A549 (cell line): ENCODE measurements around the gene TMEM238. TPM values are rescaled to one million over a fixed set of nuclear protein-coding genes. Genes with fewer than 3 reads are reported as not detected.
A peak's percentile ranks its signal among the peaks of the same experiment; 100 is the strongest.

Experiments used
- ATAC-seq, 2 experiments: fragments of 200-7000 bp in 1 of 2; fragments of >200 bp in 1 of 2; cut with Nextera tagmentation in 1 of 2; cut with Tn5 transposase in 1 of 2; 3 replicates each; pipeline versions ENCODE4 v1.8.0 to v1.9.1; 2018 to 2020; ENCODE audit warnings: mild to moderate bottlenecking in 1 of 2, moderate library complexity in 1 of 2
- CTCF ChIA-PET: fragments of 300-600 bp; sonication (Branson Sonifier 250); formaldehyde crosslinking; extraction: SDS; loops from one replicate; lab custom pipeline; 2021; ENCODE audit warnings: antibody characterized with exemption, inconsistent platforms; lab: Yijun Ruan, JAX
- POLR2A ChIA-PET: fragments of 350-600 bp; formaldehyde crosslinking; extraction: SDS; loops from one replicate; lab custom pipeline; 2021; ENCODE audit warnings: antibody characterized with exemption, inconsistent platforms; lab: Yijun Ruan, JAX
- DNase-seq, 2 experiments: peaks; one replicate each; pipeline versions ENCODE4 v3.0.0 to v3.0.0-alpha.2; 2011 to 2016; ENCODE audit warnings: low read depth in 1 of 2, low spot score in 1 of 2
- FAIRE-seq: peaks from 2 replicates; lab custom pipeline; 2011; peaks lifted over from hg19 to GRCh38; lab: Jason Lieb, UNC
- H3K27ac ChIP-seq, 2 experiments: fragments of >200 bp; sonication (Bioruptor Twin); formaldehyde crosslinking; 3 replicates each; pipeline ENCODE4 v1.5.1; 2016 to 2017
- H3K4me1 ChIP-seq: fragments of >200 bp; sonication (Bioruptor Twin); formaldehyde crosslinking; 3 replicates; pipeline ENCODE4 v1.6.1; 2016
- H3K4me2 ChIP-seq: fragments of >200 bp; sonication (Bioruptor Twin); formaldehyde crosslinking; 3 replicates; pipeline ENCODE4 v1.6.1; 2016
- H3K4me3 ChIP-seq: fragments of >200 bp; sonication (Bioruptor Twin); formaldehyde crosslinking; 3 replicates; pipeline ENCODE4 v1.5.1; 2016
- H3K9me3 ChIP-seq: fragments of >200 bp; sonication (Bioruptor Twin); formaldehyde crosslinking; 3 replicates; pipeline ENCODE4 v1.6.1; 2016
- ATOH8 ChIP-seq: fragments of 250-450 bp; sonication (Bioruptor Pico); IDR thresholded peaks from 2 replicates; pipeline ENCODE4 v1.5.0; 2020; ENCODE audit warnings: low read depth, mild to moderate bottlenecking, moderate library complexity
- BCL3 ChIP-seq: fragments of >200 bp; sonication (Bioruptor Twin); formaldehyde crosslinking; IDR thresholded peaks from 3 replicates; pipeline ENCODE4 v1.6.1; 2016
- CBX8 ChIP-seq: fragments of 200-600 bp; sonication (generic); IDR thresholded peaks from 2 replicates; pipeline ENCODE4 v1.6.1; 2016
- CHD4 ChIP-seq: fragments of 200-600 bp; sonication (generic); IDR thresholded peaks from 2 replicates; pipeline ENCODE4 v1.6.1; 2016; ENCODE audit warnings: antibody characterized with exemption, mild to moderate bottlenecking, borderline replicate concordance
- EP300 ChIP-seq, 2 experiments: fragments of >200 bp; sonication (Bioruptor Twin); formaldehyde crosslinking; IDR thresholded peaks; 2 replicates in 1 of 2; 3 replicates in 1 of 2; pipeline ENCODE4 v1.6.1; 2016 to 2017
- FOSB ChIP-seq: fragments of 250-450 bp; sonication (Bioruptor Pico); IDR thresholded peaks from 2 replicates; pipeline ENCODE4 v1.5.0; 2020; ENCODE audit warnings: mild to moderate bottlenecking, moderate library complexity
- FOSL2 ChIP-seq, 2 experiments: fragments of 450-650 bp in 1 of 2; fragments of >200 bp in 1 of 2; sonication (Bioruptor Twin) in 1 of 2; formaldehyde crosslinking; IDR thresholded peaks; 2 replicates each; pipeline versions ENCODE4 v1.5.0 to v1.6.1; 2016 to 2020; ENCODE audit warnings: mild to moderate bottlenecking in 1 of 2, moderate library complexity in 1 of 2
- GATA3 ChIP-seq: IDR thresholded peaks from 2 replicates; pipeline ENCODE4 v1.6.1; 2012; ENCODE audit warnings: borderline replicate concordance
- HEYL ChIP-seq: fragments of 250-450 bp; sonication (Bioruptor Pico); IDR thresholded peaks from 2 replicates; pipeline ENCODE4 v1.8.0; 2021; ENCODE audit warnings: mild to moderate bottlenecking, moderate library complexity
- HOXA7 ChIP-seq: fragments of 250-450 bp; sonication (Bioruptor Pico); IDR thresholded peaks from 2 replicates; pipeline ENCODE4 v1.5.0; 2020; ENCODE audit warnings: mild to moderate bottlenecking, moderate library complexity
- HOXB13 ChIP-seq: fragments of 250-450 bp; sonication (Bioruptor Pico); IDR thresholded peaks from 2 replicates; pipeline ENCODE4 v1.5.0; 2020; ENCODE audit warnings: low read depth, mild to moderate bottlenecking, moderate library complexity
- JUN ChIP-seq, 2 experiments: fragments of >200 bp; sonication (Bioruptor Twin); formaldehyde crosslinking; IDR thresholded peaks; 2 replicates in 1 of 2; 3 replicates in 1 of 2; pipeline ENCODE4 v1.6.1; 2016 to 2017
- JUNB ChIP-seq: fragments of >200 bp; sonication (Bioruptor Twin); formaldehyde crosslinking; IDR thresholded peaks from 2 replicates; pipeline ENCODE4 v1.6.1; 2016
- KDM1A ChIP-seq: fragments of 200-600 bp; sonication (generic); IDR thresholded peaks from 2 replicates; pipeline ENCODE4 v1.6.1; 2016; ENCODE audit warnings: low read depth, mild to moderate bottlenecking
- KDM5A ChIP-seq: fragments of 200-600 bp; sonication (generic); IDR thresholded peaks from 2 replicates; pipeline ENCODE4 v1.6.1; 2016; ENCODE audit warnings: antibody characterized with exemption, mild to moderate bottlenecking
- MAX ChIP-seq: IDR thresholded peaks from 2 replicates; pipeline ENCODE4 v1.6.1; 2012
- MYC ChIP-seq: IDR thresholded peaks from 2 replicates; pipeline ENCODE4 v1.6.1; 2012; ENCODE audit warnings: mild to moderate bottlenecking, inconsistent platforms, low read length, improper control_type of control experiment, borderline replicate concordance
- NR3C1 ChIP-seq: fragments of >200 bp; sonication (Bioruptor Twin); formaldehyde crosslinking; IDR thresholded peaks from 3 replicates; pipeline ENCODE4 v1.6.1; 2017
- PHF8 ChIP-seq: fragments of 200-600 bp; sonication (generic); IDR thresholded peaks from 2 replicates; pipeline ENCODE4 v1.6.1; 2016; ENCODE audit warnings: low read depth, mild to moderate bottlenecking, antibody characterized with exemption, moderate library complexity, borderline replicate concordance
- POLR2A ChIP-seq: IDR thresholded peaks from 2 replicates; pipeline ENCODE4 v1.6.1; 2012; ENCODE audit warnings: mild to moderate bottlenecking, low read length
- RAD21 ChIP-seq, 2 experiments: fragments of >200 bp in 1 of 2; sonication (Bioruptor Twin) in 1 of 2; formaldehyde crosslinking in 1 of 2; IDR thresholded peaks in 1 of 2; conservative IDR thresholded peaks in 1 of 2; 2 replicates in 1 of 2; 3 replicates in 1 of 2; pipeline ENCODE4 v1.6.1; 2012 to 2018; ENCODE audit warnings: inconsistent platforms in 1 of 2
- RARB ChIP-seq: fragments of 250-450 bp; sonication (Bioruptor Pico); IDR thresholded peaks from 2 replicates; pipeline ENCODE4 v1.8.0; 2021; ENCODE audit warnings: mild to moderate bottlenecking, moderate library complexity
- RCOR1 ChIP-seq: fragments of 150-350 bp; IDR thresholded peaks from 2 replicates; pipeline ENCODE4 v1.6.1; 2014; ENCODE audit warnings: antibody characterized with exemption, low read length, low read depth
- REST ChIP-seq: fragments of 200-600 bp; sonication (generic); IDR thresholded peaks from 2 replicates; pipeline ENCODE4 v1.6.1; 2016; ENCODE audit warnings: antibody characterized with exemption, mild to moderate bottlenecking, moderate library complexity
- RNF2 ChIP-seq: fragments of 200-600 bp; sonication (generic); IDR thresholded peaks from 2 replicates; pipeline ENCODE4 v1.6.1; 2016; ENCODE audit warnings: low read depth, mild to moderate bottlenecking, antibody characterized with exemption, moderate library complexity, borderline replicate concordance
- SMC3 ChIP-seq: fragments of >200 bp; sonication (Bioruptor Twin); formaldehyde crosslinking; IDR thresholded peaks from 3 replicates; pipeline ENCODE4 v1.6.1; 2018; ENCODE audit warnings: inconsistent platforms
- TFCP2L1 ChIP-seq: fragments of 250-450 bp; sonication (Bioruptor Pico); IDR thresholded peaks from 2 replicates; pipeline ENCODE4 v1.5.0; 2021; ENCODE audit warnings: mild to moderate bottlenecking
- ZSCAN20 ChIP-seq: fragments of 250-450 bp; sonication (Bioruptor Pico); IDR thresholded peaks from 2 replicates; pipeline ENCODE4 v1.8.0; 2022; ENCODE audit warnings: mild to moderate bottlenecking, moderate library complexity
- WGBS: methylation state at CpG from one replicate; pipeline ENCODE4 v1.1.6; 2017; ENCODE audit errors: missing lambda C conversion rate; 5-methylcytosine and 5-hydroxymethylcytosine counted together
- polyA plus RNA-seq, 4 experiments: library from polyadenylated mRNA; depleted of rRNA in 3 of 4; stranded (reverse); fragments of >200 nt; fragmentation: RNase III in 1 of 4; extraction: RNeasy Plus Mini Kit Qiagen cat#74134 plus additional on column Dnase treatment in 1 of 4; gene quantifications; 2 replicates in 3 of 4; 3 replicates in 1 of 4; pipeline ENCODE4 v1.2.3, GENCODE V29; 2011 to 2017

Gene TMEM238
- polyA plus RNA-seq, 2 of the 4 experiments (the other 2 are of a cell fraction): 0.70 to 2.5 TPM

- Histone ChIP-seq H3K4me3 (peak within 1 kb of the TSS; percentile 85), H3K27ac (peak within 1 kb of the TSS; percentile 91 to 96), H3K4me1 (peaks cover 65% of the 10 kb centered on the region), H3K9me3 (no peaks in the 10 kb centered on the region), H3K4me2 (peak within 1 kb of the TSS; percentile 93)
- peak; percentile 12 to 23 for ATAC-seq
- ChIA-PET CTCF (interaction anchor here (0.7 to 3.5 kb wide), 7 partner anchors 11 to 210 kb away, joined by 3 to 20 read pairs (median 7); partner anchors contain the start of gene TMEM238), POLR2A (interaction anchor here (1.2 to 2.8 kb wide), 3 partner anchors 14 to 31 kb away, joined by 3 to 13 read pairs (median 8); partner anchors contain the start of genes KMT5C and TMEM238)
- peak; percentile 65 to 67 for DNase-seq
- WGBS: 11% methylated on average over 19 of the region's 32 CpGs
- TF ChIP-seq JUNB (peak; percentile 56), MYC (no peak), HEYL (no peak), HOXB13 (peak; percentile 10; the same call in 1 of the 2 replicates), ATOH8 (CRISPR knock-in tag) (peak; percentile 8; the same call in 1 of the 2 replicates), GATA3 (0 out of 2 replicates have a peak, but pooled peaks have one; percentile 29), JUN (IDR thresholded peaks at IDR 0.05) (peak; percentile 75 to 97), RARB (CRISPR knock-in tag) (no peak), EP300 (IDR thresholded peaks at IDR 0.05) (peak in 1 of 2 experiments; percentile 68; a peak in 2 of 5 replicates), MAX (peak; percentile 62), BCL3 (peak; percentile 80; the same call in 1 of the 3 replicates), SMC3 (peak; percentile 34; the same call in 1 of the 3 replicates), POLR2A (peak; percentile 82), FOSL2 (IDR thresholded peaks at IDR 0.05) (peak; percentile 73), FOSL2 (CRISPR knock-in tag; IDR thresholded peaks at IDR 0.05) (no peak; the same call in 1 of the 2 replicates)
- FAIRE-seq: no peak
Measured at GRCh38 chr19:55370305-55370988, 13.6 kb downstream of the TMEM238 start, which contains the start of gene IL11. IL11 (minus strand) TSS chr19:55370463; CDS start chr19:55370310, 153 bp downstream.

- ATAC-seq (peak; percentile 45 to 71), FAIRE-seq (no peak), DNase-seq (peak; percentile 86 to 98)
- peak overlapping the region; percentile 85 for H3K4me3 ChIP-seq
- ChIA-PET POLR2A (interaction anchor here (1.2 to 2.8 kb wide), 4 partner anchors 14 to 30 kb away, joined by 3 to 13 read pairs (median 8); partner anchors contain the start of genes KMT5C and TMEM238), CTCF (interaction anchor here (0.7 to 14.8 kb wide), 8 partner anchors 10 to 229 kb away, joined by 3 to 105 read pairs (median 10); partner anchors contain the start of gene TMEM238)
- no peaks in the 10 kb centered on the region for H3K9me3 ChIP-seq
- H3K4me1 ChIP-seq: peaks cover 61% of the 10 kb centered on the region
- 0% methylated on average over 19 of the region's 59 CpGs for WGBS
- H3K27ac ChIP-seq: peak overlapping the region; percentile 91 to 96
- peak overlapping the region; percentile 93 for H3K4me2 ChIP-seq
- TF ChIP-seq JUN (IDR thresholded peaks at IDR 0.05): no peak; a peak in 2 of 5 replicates
- TF ChIP-seq HOXA7 (CRISPR knock-in tag): peak; percentile 59; the same call in 1 of the 2 replicates
- peak; percentile 91 for TF ChIP-seq RARB (CRISPR knock-in tag)
- TF ChIP-seq PHF8: no peak
- TF ChIP-seq ATOH8 (CRISPR knock-in tag): no peak; the same call in 1 of the 2 replicates
- no peak for TF ChIP-seq ZSCAN20 (CRISPR knock-in tag)
- TF ChIP-seq NR3C1: no peak
- peak; percentile 97 for TF ChIP-seq TFCP2L1 (CRISPR knock-in tag)
- no peak for TF ChIP-seq RCOR1
- no peak for TF ChIP-seq CHD4
- no peak for TF ChIP-seq SMC3
- TF ChIP-seq KDM5A: no peak
- no peak for TF ChIP-seq RAD21 (conservative IDR thresholded peaks at IDR 0.05 in 1 of 2, IDR thresholded peaks at IDR 0.05 in 1 of 2)
- TF ChIP-seq RNF2: no peak
- no peak for TF ChIP-seq REST
- no peak for TF ChIP-seq CBX8
- TF ChIP-seq FOSB (CRISPR knock-in tag): peak; percentile 86; the same call in 1 of the 2 replicates
- no peak for TF ChIP-seq KDM1A
Measured at GRCh38 chr19:55369653-55370304, 14.3 kb downstream of the TMEM238 start.
